AG20443 (cell line): ENCODE measurements around the gene KCNG4.
"Not testable (repeated sequence)": the region's sequence is repeated elsewhere in the genome, so short reads cannot be mapped to it uniquely, and the experiment has no call there.

Source experiments
- DNase-seq: peaks from one replicate; pipeline ENCODE4 v3.0.0; 2012; ENCODE audit warnings: low spot score, mixed read lengths

The KCNG4 gene

GRCh38 chr16:84234321-84235241 is 5.2 kb downstream of the KCNG4 start:
- DNase-seq = no peak

- no peak for DNase-seq
These were observed 6.1 kb downstream of the KCNG4 start for GRCh38 chr16:84233748-84234147.

- DNase-seq = no peak
These were observed 6.8 kb downstream of the KCNG4 start for GRCh38 chr16:84232969-84233368.

GRCh38 chr16:84232060-84232459 is 7.8 kb downstream of the KCNG4 start:
- no peak for DNase-seq

- DNase-seq = no peak
These were observed 10.3 kb downstream of the KCNG4 start for GRCh38 chr16:84229471-84229870.

GRCh38 chr16:84228256-84228838 is 11.5 kb downstream of the KCNG4 start:
- peak; percentile 97 for DNase-seq

- DNase-seq = no peak
These were observed 12.3 kb downstream of the KCNG4 start for GRCh38 chr16:84227548-84227947.

- no peak for DNase-seq
These were observed 13.8 kb downstream of the KCNG4 start for GRCh38 chr16:84226026-84226425.

GRCh38 chr16:84225571-84225970 is 14.2 kb downstream of the KCNG4 start:
- DNase-seq = no peak

GRCh38 chr16:84225126-84225525 is 14.7 kb downstream of the KCNG4 start:
- no peak for DNase-seq

GRCh38 chr16:84224554-84224953 is 15.3 kb downstream of the KCNG4 start:
- DNase-seq = no peak

- no peak for DNase-seq
These were observed 16.4 kb downstream of the KCNG4 start for GRCh38 chr16:84223456-84223855.

- DNase-seq = peak; percentile 42
These were observed 19.0 kb downstream of the KCNG4 start for GRCh38 chr16:84220851-84221250.

GRCh38 chr16:84218956-84219355 is 20.9 kb downstream of the KCNG4 start:
- DNase-seq = no peak

- no peak for DNase-seq
These were observed 21.5 kb downstream of the KCNG4 start for GRCh38 chr16:84218176-84218823.

GRCh38 chr16:84216144-84216543 is 23.7 kb downstream of the KCNG4 start:
- DNase-seq = not testable (repeated sequence)

- DNase-seq = no peak
These were observed 24.3 kb downstream of the KCNG4 start for GRCh38 chr16:84215531-84215930.

GRCh38 chr16:84214451-84215066 is 25.3 kb downstream of the KCNG4 start:
- DNase-seq = no peak

- no peak for DNase-seq
These were observed 27.2 kb downstream of the KCNG4 start for GRCh38 chr16:84212631-84213030.

GRCh38 chr16:84212154-84212553 is 27.7 kb downstream of the KCNG4 start:
- DNase-seq = no peak

GRCh38 chr16:84209989-84210388 is 29.8 kb downstream of the KCNG4 start:
- DNase-seq = no peak

GRCh38 chr16:84207879-84208278 is 31.9 kb downstream of the KCNG4 start:
- no peak for DNase-seq

GRCh38 chr16:84207251-84207650 is 32.6 kb downstream of the KCNG4 start:
- no peak for DNase-seq
